Dedifferentiated amniotic fluid mesenchymal stem cell (primary cell): Measurements from ENCODE around the gene ASCL3.
"Not testable (repeated sequence)": the region's sequence is repeated elsewhere in the genome, so short reads cannot be mapped to it uniquely, and the experiment has no call there.

Source experiments
- DNase-seq: peaks from one replicate; pipeline ENCODE4 v3.0.0-alpha.2; 2016; ENCODE audit errors: extremely low spot score

The ASCL3 gene, protein sequence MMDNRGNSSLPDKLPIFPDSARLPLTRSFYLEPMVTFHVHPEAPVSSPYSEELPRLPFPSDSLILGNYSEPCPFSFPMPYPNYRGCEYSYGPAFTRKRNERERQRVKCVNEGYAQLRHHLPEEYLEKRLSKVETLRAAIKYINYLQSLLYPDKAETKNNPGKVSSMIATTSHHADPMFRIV

DNA sequence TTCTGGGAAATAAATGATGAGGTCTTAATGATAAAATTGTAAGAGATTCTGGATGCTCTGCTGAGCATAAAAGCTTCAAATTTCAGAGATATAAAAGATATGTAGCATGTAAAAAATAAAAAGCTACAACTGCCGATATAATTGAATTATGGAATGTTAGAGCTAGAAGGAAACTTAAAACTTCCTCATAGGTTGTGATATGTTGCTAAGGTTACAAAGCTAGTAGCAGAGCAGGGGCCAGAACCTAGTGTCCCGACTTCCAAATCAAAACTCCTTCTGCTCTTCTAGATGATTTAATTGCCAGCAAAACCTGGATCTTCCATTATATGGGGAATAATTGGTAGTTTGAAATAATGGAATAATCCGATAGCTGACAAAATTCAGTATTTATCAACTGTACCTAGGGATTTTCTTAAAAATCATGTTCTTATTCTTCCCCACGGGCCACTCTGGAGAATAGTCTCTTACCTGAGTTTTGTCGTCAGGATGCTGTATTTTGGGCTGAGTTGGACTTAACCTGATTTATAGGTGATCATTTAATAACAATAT lies at the start of gene ASCL3:
Gene ASCL3, minus strand, starts transcription at position 499 of the 549 bp plus-strand sequence. CDS start 4,855 bp downstream, outside the sequence.
- no peak for DNase-seq

DNA sequence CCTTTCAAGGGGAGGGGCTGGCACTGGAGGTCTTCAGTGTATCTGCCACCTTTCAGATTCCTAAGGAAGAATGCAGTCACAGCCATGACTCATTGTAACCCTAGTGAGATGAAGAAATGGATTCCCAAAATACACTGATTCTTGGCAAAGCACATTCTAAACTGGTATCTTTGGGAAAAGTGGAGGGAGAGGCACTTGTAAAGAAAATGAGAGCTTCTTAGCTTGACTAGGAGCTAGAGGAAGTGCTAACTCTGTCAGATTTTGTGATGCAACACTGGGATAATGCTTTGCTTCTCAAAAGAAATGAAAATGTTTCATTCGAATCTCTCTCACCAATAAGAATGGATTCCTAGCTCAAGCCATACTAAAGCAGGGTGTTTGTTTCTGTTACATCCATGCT lies 46.6 kb upstream of the ASCL3 start:
- DNase-seq, result peak; percentile 37

DNA sequence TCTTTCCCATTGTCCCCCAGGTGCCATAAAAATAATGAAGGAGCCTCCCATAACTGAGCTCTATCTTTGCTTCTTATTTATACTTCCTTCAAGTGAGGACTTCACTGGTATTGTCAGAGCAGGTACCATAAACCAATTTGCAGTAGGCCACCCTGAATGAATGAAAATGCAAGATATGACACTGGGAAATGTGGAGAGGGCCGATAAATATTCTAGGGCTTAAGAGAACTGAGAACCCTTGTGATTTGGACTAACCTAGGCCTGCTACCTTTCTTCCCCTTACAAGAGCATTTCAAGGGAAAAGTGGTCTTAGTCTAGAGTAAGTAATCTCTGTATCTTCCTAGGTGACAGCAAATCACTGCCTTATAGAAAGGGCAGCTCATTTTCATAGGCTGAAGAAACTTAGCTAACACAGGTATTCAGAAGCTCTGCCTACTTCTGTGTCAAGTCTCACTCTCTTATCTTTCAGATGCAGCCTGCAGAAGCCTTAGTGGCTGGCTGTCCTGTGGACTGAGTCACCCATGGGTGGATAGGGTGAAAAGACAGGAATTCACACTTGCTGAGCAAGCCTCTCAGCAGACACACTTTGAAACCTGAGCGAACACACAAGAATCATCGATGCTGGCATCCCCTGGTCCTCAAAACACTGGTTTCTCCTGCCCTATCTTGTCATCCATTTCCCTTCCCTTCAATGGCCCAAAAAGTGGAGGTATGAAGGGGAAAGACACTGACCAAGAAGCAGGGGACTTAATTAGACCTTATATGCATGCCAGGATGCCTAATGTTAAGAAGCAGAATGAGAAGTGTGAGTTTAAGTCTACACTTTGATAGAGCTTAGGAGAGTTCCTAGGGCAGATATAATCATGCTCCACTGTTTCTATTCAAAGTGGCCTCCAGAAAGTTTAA lies 45.8 kb upstream of the ASCL3 start:
- peak; percentile 30 for DNase-seq

DNA sequence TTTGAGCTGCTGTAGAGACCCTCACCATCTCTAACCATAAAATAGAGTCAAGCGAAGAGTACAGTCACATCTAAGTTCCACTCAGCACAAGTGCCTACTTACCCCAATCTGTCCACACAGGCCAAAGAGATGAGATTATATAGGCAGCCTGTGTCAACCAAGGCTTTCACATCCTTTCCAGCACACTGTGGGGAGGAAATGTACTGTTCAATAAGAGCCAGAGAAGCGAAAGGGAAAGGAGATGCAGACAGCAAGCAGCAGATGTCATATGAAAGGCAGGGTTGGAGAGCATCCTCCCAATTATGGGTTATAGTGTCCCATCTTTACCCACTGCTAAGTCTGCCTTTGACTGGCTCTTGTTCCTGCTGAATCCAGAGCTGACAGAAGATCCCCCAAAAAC lies 44.6 kb upstream of the ASCL3 start:
- no peak for DNase-seq

DNA sequence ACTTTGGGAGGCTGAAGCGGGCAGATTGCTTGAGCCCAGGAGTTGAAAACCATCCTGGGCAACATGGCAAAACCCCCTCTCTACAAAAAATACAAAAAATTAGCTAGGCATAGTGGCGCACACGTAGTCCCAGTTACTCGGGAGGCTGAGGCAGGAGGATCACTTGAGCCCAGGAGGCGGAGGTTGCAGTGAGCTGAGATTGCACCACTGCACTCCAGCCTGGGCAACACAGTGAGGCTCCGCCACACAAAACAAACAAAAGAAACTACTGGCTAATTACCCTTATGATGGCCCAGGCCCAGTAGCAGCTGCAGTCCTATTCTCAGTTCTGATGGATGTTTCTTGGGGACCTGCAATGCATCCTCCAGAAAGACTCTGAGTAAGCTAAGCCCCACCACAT lies 44.0 kb upstream of the ASCL3 start:
- DNase-seq, result not testable (repeated sequence)

DNA sequence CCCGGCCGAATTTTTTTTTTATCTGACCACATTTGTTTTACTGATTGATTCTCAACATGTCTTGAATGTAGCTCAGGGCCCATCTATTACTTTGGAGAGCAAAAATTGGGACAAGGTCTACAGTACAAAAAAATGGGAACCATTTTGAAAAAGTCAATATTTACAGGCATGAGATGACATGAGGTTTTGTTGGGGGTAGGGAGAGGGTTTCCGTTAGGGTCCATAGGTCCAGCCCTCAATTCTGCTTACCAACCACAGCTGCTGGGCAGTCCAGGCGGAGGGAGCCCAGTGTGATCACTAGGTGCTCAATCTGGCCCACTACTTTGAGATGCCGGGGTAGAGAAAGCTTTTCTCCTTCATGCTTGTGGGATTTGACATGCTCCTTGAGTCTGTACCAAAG lies 42.6 kb upstream of the ASCL3 start:
- DNase-seq, result no peak

DNA sequence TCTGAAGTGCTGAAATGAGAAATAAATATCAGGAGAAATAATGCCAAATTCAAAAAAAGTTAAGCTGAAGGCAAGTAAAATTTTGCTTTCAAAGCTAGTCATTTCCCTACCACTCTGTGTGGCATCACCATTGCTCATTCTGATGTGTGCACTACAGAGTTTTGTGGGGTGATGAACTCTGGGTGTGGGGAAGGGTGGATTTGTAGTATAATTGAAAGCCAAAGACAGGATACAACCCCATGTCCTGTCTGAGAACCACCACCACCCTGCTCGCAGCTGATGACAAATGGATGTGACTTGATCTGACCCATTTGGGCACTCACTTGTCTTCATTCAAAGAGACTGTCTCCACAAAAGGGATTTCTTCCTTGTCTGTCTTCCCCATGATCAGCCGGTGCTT lies 40.7 kb upstream of the ASCL3 start:
- DNase-seq, result no peak

DNA sequence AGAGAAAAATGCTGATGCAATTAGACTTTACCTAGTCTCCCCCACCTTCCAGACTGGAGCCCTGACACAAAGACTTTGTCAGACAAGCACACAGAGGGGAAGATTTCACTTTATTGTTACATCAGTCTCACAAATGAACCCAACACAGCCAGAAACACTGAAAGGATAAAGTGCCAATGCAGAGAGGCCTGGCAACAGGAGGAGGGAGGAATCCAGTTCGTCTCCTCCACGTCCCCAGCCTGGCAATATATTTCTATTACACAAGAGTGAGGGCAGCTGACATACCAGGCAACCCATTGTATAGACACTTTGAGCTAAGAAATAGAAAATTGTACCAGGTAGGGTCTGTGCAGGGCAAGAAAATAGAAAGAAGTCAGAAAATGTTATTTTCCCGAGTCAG lies 37.7 kb upstream of the ASCL3 start:
- DNase-seq, result no peak

DNA sequence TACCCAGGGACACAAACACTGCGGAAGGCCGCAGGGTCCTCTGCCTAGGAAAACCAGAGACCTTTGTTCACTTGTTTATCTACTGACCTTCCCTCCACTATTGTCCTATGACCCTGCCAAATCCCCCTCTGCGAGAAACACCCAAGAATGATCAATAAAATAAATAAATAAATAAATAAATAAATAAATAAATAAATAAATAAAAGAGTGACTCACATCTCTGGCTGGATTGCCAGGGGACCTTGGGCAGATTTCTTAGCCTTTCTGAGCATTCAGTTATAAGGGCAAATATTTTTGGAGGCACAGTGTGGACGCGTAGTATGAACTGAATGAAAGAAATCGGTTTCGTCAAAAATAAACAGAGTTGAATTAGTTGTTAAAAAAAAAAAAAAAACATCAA lies 36.5 kb upstream of the ASCL3 start:
- not testable (repeated sequence) for DNase-seq

DNA sequence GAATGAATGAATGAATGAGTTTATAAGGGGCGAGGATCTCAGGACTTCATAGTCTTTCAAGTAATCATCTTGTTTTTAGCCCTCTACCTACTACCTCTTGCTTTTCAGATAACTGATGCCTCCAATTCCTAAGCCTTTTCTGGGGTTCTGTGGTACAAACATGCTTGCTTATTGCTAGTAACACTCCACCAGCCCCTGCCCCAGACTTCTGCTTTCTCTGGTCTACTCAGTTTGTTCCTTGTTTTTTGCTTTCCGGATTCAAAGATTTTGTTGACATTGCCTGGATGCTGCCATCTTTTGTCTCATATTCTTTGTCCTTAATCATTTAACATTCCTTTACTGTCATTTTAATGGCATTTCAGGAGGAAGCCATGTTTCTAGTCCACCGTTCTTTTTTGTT lies 30.3 kb upstream of the ASCL3 start:
- no peak for DNase-seq

DNA sequence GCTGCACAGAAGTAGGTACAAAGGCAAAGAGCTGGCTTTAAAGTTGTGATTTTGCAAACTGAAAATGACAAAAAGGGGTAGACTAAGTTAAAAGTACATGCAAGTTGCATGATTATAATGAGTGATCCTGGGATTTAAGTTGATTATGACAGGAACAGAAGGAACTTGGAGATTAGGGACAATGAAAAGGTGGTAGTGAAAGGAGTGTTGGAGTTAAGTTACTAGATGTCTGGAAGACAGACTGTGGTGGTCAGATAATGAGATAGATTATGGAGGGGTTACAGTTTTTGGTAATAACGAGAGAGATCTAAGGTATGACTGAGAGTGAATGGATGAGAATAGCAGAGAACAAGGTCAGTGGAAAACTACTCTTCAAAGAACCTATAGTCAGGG lies 29.1 kb upstream of the ASCL3 start:
- DNase-seq, result no peak

DNA sequence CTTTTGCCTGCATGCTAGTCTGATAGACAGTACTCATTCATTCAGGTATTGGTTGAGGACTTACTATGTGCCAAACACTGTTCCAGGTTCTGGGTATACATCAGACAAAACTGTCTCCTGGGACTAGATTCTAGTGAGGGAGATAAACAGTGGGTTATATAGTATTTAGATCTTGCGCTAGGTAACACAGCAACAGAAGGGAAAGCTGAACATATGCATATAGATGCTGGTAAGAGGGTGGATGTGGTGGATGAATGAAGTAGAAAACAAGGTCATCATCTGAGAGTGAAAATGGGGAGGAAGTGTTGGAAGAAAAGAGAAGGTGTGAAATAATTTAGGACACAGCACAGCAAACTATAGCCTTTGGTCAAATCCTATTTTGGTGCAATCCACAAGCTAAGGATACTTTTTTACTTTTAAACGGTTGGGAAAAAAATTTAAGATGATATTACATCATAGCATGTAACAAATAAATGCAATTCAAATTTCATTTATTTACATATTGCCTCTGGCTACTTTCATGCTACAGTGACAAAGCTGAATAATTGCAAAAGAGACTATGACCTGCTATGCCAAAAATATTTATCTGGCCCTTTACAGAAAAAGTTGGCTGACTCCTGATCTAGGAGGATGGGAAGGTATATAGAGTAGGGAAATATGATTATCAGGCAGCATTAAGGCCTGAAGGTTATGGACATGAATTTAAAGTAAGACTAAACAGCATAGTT lies 28.5 kb upstream of the ASCL3 start:
- DNase-seq, result no peak

DNA sequence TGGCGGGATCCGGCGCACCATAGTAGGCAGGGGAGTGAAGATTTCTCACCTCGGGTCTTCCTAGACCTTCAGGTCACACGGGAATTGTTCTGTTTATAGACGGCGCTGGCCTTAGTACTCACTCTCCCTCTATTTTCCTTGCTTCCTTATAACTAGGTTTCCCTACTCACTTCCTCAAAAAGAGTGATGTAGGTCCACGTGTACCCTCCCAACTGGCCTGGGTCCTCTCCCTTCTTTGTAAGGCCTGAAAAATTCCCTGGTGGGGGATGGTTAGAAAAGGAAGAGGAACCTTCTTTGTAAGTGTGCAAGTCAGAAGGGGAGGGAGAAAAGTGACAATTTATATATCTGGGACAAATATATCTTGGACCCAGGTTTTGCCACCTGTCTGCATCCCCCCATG lies 24.4 kb upstream of the ASCL3 start:
- no peak for DNase-seq

DNA sequence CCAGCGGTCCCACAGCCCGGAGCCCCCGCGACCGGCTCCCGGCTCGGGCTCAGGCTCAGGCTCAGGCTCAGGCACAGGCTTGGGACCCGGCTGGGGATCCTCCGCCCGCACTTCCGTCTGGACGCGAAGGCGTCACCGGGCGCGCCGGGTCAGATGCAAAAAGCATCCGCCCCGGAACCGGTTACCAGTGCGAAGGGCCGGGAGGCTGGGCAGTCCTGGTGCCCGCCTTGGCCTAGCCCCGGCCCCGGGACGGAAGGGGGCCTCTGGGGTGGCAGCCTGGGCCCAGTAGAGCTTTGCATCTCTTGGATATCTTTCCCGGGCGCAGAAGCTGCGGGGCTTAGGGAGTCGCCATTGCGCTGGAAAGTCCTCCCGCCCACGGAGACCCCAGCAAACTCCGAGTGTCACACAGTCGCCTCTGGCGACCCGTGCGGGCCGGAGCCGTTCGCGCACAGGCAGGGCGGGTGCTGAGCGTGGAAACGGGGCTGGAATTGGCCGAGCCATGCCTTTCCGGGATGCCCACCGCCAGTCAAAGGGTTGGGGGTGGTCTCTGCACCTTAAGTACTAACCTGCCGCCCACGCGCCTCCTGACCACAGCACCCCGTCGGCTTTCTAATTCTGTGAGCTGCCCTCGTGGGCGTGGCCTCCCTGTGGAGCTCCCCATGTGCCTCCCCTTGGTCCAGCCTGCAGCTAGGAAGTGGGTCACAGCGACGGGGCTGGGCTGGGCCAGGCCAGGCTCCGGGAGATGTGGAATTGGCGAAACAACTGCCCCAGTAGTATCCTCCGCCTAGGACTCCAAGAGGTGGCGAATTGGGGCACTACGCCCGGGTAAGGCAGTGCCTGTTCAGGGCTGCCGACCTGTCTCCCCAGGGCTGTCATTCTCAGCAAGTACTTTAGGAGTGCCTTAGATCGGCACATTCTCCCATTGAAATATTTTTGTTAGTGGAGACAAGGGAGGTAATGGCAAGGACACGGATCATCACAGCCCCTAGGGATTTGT lies 21.8 kb upstream of the ASCL3 start, which contains the start of gene TMEM9B:
Gene TMEM9B, minus strand, starts transcription at position 119 of the 997 bp plus-strand sequence. CDS start 129 bp downstream, outside the sequence.
- peak; percentile 77 for DNase-seq

DNA sequence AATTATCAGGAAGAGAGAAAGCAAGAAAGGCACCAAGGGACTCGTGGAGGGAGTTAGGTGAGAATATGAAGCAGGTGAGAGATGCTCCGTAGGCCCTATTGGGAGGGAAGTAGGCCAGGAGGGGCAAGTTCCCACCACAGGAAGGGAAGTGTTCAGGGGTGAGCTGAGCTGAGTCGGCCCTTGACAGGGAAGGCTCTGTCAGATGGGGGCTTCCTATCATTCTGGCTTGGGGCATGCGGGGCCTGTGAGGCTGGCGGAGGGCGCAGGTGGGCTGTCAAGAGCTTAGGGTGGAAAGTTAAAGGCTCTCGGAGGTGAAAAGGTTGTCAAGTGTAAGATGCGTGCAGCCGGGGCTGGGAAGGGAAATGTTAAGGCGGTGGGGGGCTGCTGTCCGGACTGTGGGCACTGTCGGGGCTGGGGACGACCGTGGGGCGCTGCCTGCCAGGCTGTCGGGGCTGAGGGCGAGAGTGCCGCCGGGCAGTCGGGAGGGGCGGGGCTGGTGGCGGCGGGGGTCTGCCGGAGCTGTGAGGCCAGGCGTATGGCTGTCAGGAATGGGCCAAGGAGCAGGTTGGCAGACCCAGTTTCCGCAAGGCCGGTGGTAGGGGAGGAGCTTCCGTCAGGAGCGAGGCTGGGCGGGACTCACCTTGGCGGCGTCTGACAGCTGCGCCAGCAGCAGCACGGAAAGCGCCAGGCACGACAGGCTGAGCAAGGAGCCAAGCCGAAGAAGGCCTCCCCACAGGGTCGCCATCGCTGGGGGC lies 20.9 kb upstream of the ASCL3 start:
- peak; percentile 20 for DNase-seq

DNA sequence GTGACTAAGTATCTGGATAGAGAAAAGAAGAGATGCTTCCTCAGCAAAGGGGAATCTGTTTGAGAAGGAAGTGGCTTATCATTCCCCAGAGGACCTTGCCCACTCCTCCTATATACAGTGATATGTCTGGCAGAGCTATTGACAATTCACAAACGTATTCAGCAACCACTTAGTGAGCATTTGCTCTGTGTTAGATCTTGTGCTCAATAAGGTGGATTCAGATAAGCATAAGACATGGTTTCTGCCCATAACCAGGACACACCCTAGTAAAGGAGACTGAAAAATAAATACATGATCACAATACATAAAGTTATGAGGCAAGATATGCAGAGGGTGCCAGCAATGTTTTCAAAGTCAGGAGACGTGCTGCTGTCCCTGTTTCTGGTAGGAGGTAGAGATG lies 20.0 kb upstream of the ASCL3 start:
- DNase-seq, result no peak

DNA sequence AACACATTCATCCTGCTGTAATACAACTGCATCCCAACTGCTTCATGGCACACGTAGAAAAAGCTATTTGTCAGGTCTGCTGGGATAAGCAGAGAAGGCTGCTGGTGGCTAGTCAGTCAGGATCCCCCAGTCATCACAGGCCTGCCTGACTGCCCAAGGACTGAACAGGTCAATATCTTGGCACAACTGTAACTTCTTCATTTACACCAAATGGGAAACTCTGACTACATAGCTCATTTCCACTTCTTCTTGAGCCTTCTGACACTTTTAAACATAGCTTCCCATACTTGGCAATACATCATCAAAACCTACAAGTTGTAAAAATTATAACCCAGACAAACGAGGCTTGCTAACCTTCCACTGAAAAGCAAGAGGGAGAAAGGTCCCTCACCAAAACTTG lies 18.6 kb upstream of the ASCL3 start:
- no peak for DNase-seq

DNA sequence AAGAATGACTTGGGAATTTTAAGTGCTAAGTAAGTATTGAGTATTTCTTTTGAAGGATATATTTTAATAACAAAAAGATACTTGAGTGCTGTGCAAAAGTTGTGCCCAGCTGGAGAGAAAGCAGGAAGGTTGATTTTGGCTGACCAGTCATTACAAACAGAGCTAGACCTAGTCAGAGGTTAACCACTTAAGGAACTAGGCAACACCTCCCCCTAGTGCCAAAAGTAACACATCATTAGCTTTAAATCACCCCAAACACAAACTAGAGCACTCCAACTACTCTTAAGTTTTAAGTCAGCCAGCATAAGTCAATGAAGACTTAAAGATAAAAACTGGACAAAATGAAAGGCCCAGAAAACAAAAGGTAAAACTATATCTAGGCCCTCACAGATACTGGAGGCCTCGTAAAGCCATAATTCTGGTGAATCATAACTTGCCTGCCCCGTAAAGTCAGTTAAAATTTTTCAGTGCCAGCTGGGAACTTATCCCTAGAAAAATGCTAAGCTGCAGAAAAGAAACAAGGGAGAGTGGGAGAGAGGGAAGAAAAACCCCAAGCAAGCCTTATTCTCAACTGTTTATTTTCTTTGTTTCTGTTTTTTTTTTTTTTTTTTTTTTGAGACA lies 16.8 kb upstream of the ASCL3 start:
- peak; percentile 78 for DNase-seq

DNA sequence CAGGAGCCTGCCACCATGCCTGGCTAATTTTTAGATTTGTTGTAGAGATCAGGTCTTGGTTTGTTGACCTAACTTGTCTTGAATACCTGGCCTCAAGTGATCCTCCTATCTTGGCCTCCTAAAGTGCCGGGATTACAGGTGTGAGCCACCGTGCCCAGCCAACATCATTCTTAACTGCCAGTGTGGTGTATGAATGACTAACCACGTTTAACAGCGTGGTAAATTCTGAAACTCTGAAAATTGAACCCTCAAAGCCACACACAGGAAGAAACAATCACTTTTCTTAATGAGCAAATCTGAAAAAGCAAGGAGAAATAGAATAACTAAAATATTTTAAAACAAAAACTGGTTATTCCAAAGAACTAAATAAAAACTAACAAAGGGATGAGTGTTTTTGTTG lies 14.0 kb upstream of the ASCL3 start:
- peak; percentile 11 for DNase-seq

DNA sequence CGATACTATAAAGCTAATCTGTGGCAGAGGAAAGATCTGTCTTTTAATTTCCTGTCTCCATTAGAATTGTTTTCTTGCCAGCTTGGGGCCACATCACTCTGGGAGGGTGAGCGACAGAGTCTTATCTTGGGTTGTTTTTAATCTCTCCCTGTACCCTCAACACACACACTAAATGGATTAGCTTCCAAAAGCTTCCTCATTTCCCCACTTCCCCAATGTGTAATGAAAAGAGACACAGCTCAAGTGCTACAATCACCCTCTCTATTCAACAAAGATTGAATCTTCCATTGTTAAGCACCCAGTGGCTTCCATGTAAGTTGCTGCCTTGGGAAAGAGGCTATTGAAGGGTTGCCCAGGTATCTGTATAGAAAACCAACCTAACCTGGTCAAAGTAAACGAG lies 6.1 kb upstream of the ASCL3 start:
- DNase-seq, result no peak
